HG03060 (cell line): ENCODE data around the gene IQCE.
"Not testable (repeated sequence)": the region's sequence is repeated elsewhere in the genome, so short reads cannot be mapped to it uniquely, and the experiment has no call there.

ENCODE experiments used
- ATAC-seq: cut with Tn5 transposase; IDR thresholded peaks from one replicate; pipeline ENCODE4 v1.9.1; 2021; ENCODE audit warnings: low read depth, moderate number of reproducible peaks; ENCODE audit not compliant: unreplicated experiment

The IQCE gene

DNA sequence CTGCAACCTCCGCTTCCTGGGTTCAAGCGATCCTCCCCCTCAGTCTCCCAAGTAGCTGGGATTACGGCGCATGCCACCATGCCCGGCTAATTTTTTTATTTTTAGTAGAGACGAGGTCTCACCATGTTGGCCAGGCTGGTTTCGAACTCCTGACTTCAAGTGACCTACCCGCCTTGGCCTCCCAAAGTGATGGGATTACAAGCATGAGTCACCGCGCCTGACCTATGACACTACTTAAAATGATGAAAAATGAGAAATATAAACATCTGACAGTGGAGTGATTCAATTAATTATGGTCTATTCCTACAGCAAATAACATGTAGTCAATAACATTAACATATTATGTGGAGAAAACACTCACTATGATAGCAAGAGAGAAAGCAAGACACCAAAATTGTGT, 5.7 kb upstream of the IQCE start:
- ATAC-seq, result no peak

DNA sequence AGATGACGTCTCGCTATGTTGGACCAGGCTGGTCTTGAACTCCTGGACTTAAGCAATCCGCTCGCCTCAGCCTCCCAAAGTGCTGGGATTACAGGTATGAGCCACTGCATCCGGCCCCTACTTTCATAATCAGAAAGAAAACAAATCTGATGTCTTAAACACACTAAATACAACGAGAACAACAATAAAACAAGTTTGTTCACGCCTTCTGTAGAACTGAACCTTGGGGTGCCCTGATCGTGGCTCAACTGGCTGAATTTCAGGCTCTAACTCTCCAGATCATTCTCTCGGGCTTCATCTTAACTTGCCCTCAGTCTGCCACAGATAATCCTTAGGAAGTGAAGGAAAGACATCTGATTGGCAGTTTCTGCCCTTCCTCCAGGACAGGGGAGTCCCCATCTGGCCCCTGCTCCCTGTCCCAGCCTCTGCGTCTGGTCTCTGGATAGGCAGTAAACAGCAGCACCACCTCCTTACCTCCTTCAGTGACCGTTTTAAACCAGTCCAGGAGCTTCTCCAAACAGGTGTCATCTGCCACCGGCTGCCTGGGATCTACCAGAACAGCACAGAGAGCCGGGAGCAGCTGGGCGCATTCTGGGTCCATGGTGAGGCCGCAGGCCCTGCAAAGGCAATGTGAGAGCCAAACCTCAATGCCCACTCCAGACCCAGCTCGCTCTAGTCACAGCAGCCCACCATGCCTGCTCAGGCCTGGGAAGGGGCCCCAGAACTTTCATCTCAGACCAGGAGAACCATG, 4.8 kb upstream of the IQCE start:
- ATAC-seq, result no peak

DNA sequence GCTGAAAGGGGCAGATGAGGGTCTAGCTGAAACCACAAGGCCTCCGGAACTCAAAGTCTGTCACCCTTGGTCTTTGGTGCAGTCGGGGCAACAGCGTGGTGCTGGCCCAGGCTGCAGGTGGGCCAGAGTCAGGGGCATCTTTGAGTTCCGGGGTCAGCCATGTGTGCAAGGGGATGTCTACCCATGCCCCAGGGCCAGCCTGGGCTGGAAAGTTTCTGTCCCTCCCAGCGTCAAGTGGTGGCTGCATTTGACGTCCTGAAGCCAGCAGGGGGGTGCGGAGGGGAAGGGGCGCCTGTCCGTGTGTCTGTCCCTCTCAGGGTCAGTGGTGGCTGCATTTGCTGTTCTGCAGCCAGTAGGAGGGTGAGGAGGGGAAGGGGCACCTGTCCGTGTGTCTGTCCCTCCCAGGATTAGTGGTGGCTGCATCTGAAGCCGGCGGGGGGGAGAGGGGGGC, 4.1 kb upstream of the IQCE start:
- ATAC-seq, result no peak

DNA sequence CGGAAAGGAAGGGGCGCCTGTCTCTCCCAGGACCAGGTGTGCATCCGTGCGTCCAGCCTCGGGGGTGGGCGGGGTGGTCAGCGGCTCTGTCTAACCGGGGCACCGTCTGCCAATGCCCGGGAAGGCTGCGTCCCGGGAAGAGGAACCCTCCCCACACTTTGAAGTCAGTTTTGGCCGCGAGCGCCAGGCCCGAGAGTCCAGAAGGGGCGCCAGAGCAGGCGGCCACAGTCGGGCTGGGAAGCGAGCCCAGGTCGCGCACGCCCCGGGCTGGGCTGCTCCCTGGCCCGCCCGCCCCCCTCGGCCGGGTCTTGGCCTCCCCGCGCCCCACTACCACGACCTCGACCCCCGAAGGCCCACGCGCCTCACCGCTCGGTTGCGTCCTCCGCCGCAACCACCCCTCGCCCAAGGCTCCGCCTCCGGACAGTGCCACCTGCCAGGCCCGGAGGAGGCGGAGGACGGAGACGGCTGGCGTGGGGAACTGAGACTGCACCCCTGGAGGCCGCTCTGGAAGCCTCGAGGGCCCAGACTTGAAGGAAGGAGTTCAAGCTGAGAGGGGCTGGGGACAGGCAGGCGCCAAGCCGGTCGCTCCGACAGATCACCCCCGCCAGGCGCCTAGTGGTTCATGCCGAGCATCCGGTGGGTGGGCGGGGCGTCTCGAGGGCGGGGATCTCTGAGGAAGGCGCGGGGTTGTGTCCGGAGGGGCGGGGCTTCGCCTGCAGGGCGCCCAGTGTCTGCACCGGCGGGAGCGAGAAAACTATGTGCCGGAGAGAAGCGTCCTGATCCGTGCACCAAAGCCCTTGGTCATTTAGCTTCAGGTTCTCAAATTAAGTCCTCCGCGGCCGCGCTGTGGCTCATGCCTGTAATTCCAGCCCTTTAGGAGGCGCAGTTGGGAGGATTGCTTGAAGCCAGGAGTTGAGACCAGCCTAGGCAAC, 3.4 kb upstream of the IQCE start, which contains the start of gene BRAT1:
Gene BRAT1 (minus strand): TSS at position 404 of the 932 bp plus-strand sequence. CDS start 1,093 bp downstream, outside the sequence.
- no peak for ATAC-seq

DNA sequence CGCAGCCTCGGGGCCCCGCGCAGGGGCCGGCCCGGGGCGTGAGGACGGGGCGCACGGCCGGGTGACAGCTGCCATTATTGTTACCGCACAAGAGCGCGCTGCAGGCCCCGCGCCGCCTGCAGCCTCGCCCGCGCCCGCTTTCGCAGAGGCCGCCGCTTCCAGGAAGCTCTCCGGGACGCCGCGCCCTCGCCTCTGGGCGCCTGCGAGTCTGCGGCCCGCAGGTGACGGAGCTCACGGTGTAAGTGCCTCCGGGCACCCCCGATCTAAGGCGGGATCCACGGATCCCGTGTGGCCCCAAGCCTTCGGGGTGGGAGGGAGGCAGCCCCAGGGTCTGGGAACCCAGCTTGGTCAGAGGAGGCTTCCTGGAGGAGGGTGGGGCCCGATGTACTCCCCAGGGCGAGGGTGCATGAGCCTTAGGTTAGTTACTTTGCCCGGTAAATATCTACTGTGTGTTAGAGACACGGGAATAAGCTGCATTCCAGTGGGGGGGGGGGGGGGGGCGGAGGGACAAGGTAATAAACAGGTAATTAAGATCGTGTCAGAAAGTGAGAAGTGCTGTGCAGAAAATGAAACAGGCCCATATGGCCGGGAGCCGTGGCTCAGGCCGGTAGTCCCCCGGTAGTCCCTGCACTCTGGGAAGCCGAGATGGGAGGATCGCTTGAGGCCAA, 638 bp downstream of the IQCE start:
- no peak for ATAC-seq

DNA sequence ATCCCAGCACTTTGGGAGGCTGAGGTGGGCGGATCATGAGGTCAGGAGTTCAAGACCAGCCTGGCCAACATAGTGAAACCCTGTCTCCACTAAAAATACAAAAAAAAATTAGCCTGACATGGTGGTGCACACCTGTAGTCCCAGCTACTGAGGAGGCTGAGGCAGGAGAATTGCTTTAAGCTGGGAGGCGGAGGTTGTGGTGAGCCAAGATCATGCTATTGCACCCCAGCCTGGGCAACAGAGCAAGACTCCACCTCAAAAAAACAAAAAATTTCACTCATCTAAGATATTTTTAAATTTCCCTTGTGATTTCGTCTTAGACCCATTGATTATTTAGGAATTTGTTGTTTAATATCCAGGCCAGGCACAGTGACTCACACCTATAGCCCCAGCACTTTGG, 5.2 kb downstream of the IQCE start:
- ATAC-seq, result not testable (repeated sequence)

DNA sequence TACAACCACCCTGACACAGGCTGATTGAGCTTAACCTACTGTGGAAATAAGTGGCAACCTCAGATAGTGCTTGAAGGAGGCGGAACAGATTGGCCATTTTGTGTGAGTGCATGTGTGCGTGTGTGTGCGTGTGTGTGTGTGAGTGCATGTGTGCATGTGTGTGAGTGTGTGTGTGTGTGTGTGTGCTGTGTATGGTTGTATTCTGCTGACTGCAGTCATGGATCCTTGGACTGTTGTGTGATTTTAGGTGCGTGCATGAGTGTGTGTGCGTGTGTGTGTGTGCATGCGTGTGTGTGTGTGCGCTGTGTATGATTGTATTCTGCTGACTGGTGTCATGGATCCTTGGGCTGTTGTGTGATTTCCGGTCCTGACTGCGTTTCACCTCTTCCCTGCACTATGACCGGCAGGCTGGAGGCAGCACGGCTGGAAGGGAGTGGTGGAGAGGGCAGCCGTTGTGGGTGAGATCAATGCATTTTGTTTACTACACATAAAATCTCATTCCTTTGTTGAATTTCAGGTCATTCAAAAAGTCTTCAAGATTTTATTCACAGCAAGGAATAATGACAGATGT, 6.3 kb downstream of the IQCE start:
- ATAC-seq, result no peak

DNA sequence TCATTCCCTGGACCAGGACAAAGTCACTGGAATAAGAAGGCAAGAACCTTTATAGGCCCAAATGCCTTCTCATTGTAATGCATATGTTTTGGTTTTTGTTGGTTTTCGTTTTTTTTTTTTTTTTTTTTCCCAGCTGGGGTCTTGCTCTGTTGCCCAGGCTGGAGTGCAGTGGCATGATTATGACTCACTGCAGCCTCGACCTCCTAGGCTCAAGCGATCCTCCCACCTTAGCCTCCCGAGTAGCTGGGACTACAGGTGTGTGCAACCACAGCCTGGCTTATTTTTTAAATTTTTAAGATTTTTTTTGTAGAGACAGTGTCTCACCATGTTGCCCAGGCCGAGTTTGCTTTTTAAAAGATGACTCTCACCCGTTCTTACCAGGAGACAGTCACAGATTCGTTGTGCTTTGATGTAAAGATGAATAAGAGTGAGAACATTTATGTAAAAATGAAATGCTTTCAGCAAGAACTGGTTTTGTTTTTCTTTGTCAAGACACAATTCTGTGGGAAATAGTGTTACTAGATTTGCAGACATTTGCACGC, 7.6 kb downstream of the IQCE start:
- ATAC-seq, result peak; percentile 14

DNA sequence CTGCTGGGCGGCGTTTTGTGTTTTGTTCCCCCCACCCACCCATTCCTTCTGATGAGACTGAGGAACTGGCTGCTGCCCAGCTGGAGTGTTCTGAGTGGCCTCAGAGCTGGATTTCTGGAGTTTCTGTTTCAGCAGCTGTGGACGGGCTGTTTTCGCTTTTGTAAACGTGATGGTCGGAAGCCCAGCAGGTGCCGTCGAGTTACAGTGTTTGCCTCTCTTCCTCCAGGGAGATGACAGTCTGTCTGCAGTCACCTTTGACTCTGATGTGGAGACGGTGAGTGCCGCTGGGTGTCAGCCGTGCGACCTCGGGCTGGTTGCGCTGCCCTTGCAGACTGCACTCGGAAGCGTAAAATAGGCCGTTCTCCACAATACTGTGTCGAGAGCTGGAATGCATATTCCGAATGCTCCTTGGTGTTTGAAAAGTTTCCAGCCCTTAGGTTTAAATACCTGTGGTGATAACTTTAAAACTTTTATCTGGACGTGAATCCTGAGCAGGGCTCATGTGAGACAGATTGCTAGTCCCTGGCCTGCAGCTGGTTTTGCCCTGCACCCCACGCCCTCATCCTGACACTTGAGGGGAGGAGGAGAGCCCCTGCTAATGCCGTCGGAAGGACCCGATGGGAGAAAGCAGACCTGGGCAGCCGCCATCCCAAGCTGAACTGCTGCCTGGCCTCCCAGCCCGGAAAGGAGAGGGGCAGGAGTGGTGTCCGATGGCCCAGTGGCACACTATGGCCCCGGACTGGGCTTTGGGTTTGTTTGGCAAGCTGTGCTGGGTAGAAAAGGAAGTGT, 8.3 kb downstream of the IQCE start:
- peak; percentile 75 for ATAC-seq

DNA sequence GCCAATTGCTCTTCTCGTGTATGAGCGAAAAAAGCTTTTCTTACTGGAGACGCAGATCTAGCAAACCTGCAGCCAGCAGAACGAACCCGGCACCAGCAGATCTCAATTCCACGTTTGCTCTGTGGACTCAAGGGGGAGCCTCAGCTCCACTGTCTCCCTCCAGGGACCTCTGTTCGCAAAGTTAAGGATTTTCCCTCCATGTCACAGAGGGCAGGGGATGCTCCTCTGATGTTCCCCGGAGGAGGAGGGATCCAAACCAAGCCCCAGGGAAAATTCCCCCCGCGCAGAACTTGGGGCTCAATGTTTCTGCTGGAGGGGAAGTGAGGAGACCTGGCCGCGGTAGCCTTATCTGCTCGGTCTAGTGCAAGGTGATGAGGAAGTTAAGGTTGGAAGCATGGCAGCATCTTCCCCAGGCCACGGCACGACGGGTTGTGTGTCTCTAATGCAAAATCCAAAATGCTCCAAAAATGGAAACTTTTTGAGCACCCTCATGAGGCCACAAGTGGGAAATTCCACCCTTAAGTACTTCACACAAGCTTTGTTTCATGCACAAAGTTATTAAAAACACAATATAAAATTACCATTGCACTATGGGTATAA, 9.0 kb downstream of the IQCE start:
- no peak for ATAC-seq

DNA sequence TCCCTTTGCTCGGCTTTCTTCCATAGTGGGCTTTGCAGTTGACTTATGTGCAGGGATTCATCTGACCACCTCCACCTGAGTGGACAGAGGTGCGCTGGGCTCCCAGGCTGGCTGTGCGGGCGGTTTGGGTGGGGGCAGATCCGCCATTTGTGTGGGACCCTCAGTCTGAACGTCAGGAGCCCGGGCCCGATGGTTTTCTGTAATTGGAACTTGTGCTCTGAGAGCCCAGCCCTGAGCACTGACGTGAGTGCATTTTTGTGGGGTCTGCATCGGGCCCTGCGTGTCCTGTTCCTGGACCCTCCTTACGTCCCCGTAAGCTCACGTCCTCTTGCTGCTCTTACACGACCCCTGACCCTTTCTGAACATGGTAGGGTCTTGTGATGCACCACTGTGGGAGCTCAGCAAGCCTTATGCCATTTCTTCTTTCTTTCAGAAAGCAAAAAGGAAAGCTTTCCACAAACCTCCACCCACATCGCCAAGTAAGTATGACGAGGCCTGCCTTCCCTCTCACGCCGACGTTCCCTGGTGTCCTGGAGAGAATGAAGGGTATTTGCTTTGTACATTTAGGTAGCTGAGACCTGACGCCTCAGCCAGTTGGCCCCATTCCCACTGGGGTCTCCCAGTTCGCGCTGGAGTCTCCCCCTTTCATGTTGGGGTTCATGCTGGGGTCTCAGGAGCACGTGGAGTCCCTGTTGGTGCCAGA, 9.9 kb downstream of the IQCE start:
- ATAC-seq, result no peak

DNA sequence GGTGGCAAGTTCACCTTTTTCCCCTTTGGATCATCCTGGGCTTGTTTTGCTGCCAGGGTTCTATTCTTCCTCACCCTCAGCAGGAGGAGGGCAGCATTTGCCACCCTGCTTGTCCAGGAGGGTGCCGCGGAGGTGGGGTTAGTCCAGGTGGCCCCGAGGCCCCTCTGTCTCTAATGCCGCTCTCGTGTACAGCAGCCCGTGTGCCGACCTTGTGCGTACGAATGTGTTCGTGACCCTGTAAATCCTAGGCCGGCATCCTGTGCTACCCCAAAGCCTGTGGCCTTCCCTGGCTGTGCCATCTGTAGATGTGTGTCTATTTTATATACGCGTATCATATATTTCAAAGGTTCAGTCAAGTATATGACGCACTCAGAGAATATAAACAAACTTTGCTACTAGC, 10.6 kb downstream of the IQCE start:
- no peak for ATAC-seq

DNA sequence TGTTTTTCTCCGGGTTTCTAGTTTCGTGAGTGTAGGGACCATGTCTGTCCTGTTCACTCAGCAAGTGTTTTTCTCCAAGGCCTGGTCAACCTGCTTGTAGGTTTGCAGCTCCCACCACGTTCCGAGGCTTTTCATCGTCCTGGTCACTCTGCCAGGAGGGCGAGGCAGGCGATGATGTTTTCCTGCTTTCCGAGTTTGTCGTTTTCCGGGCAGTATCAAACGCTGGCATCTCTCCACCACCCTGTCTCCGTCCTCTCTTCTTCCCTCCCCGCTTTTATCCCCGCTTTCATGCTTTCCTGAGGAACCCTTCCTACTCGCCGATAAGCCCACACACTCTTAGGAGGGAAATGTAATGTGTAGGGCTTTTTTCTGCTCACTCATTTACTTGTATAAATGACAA, 11.2 kb downstream of the IQCE start:
- no peak for ATAC-seq

DNA sequence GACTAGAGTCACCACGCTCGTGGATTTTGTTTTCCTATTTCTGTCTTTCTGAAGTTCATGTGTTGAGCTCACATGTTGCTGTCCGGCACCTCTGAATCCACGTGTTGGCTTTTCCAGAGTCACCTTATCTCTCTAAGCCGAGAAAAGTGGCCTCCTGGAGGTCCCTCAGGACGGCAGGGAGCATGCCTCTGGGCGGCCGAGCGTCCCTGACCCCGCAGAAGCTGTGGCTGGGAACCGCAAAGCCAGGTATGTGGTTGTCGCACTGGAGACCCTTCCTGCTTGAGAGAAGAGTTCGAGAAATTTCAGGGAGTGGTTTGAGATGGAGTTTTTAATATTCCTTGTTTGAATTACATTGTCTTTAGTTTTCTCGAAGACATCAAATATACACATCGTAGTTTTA, 12.6 kb downstream of the IQCE start:
- no peak for ATAC-seq

DNA sequence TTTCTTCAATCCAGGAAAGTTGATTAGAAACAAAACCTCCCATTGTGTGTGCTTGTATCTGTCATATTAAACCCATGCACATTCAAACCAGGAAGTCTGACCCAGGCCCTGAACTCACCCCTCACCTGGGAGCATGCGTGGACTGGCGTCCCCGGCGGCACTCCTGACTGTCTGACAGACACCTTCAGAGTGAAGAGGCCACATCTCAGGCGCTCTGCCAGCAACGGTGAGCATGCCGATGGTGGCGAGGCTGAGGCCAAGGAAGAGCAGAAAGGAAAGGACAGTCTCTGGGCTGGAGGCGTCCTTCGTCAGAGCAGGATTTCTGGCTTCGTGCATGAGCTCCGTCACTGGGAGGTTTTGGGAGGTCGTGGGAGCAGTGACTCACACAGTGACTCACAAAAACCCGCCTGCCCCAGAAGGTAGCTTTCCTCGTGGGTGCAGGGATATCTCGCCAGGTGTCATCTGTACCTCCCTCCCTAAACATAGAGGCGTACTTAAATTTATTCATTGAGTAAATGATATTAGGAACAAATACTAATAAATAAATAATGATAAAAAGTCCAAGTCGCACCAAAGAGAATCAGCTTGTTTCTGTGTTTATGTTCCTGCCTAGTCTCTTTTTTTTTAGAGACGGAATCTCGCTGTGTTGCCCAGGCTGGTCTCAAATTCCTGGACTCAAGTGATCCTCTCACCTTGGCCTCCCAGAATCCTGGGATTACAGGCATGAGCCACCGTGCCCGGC, 13.5 kb downstream of the IQCE start:
- no peak for ATAC-seq

DNA sequence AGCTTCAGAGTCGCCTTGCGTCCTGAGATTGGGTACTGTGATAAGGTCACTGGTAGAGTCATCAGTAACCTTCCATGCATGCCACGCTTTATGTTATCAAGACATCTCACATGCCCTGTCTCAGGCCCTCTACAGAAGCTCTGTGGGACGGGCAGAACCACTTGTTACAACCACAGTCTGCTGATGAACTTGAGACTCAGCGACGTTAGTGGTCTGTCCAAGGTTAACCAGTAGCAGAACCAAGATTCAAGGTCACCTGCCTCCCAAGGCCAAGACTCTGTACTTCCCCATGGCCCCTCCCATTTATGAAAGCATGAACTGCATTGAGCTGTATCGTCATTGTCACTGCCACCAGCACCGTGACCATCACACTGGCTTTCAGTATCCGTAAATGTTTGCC, 15.0 kb downstream of the IQCE start:
- no peak for ATAC-seq

DNA sequence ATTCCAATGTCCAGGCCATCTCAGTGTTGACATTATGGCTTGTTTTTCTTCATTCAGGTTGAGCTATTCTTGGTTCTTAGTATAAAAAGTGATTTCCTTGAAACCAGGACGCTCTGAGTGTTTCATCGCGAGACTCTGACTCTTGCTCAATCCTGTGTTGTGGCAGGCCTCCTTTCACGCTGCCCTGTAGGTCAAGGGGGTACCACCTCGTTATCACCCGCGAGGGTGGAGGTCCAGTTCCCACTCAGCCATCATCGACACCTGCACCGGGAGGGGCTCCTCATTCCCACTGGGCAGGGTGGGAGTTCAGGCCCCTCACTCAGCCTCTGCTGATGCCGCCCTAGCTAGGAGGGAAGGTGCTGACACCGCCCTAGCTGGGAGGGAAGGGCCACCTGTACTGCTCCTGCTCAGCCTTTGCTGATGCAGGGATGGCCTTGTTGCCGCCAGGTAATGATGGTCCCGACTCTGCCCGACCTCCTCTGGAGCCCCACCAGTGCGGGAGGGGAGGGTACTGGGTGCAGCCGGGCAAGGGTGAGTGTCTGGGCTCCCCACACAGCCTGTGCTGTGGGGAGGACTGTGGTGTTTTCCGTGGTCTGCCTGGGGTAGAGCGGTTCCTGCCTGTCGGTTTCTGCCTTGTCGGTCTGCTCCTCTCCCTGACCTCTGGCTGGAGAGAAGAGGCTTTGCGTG, 16.4 kb downstream of the IQCE start:
- no peak for ATAC-seq
